WTC11 (cell line): ENCODE data around the gene MRO. TPM values are rescaled to one million over a fixed set of nuclear protein-coding genes. Genes with fewer than 3 reads are reported as not detected.

Source experiments
- ATAC-seq: fragments of 200-7000 bp; cut with Tn5 transposase; 2 replicates; pipeline ENCODE4 v1.10.0; 2021; ENCODE audit warnings: mild to moderate bottlenecking, moderate library complexity
- CTCF ChIA-PET: fragments of 300-600 bp; sonication (Branson Sonifier 250); formaldehyde crosslinking; loops from one replicate; lab custom pipeline; 2021; ENCODE audit warnings: antibody characterized with exemption; lab: Charles Lee
- POLR2A ChIA-PET: fragments of 350-600 bp; sonication (Branson Sonifier 250); formaldehyde crosslinking; loops from one replicate; lab custom pipeline; 2021; ENCODE audit warnings: antibody characterized with exemption; lab: Charles Lee
- DNase-seq: peaks from one replicate; pipeline ENCODE4 v3.0.0; 2021; ENCODE audit warnings: low spot score
- H3K27ac Mint-ChIP-seq: 2 replicates; pipeline ENCODE4 v1.8.0; 2021; ENCODE audit warnings: mixed read lengths
- H3K27me3 Mint-ChIP-seq: 2 replicates; pipeline ENCODE4 v1.8.0; 2021; ENCODE audit warnings: low read depth, mild to moderate bottlenecking, moderate library complexity, mixed read lengths
- H3K36me3 Mint-ChIP-seq: 2 replicates; pipeline ENCODE4 v1.8.0; 2021; ENCODE audit warnings: mixed read lengths
- H3K4me1 Mint-ChIP-seq: 2 replicates; pipeline ENCODE4 v1.8.0; 2022; ENCODE audit warnings: mixed read lengths
- H3K4me3 Mint-ChIP-seq: 2 replicates; pipeline ENCODE4 v1.8.0; 2021; ENCODE audit warnings: mild to moderate bottlenecking, moderate library complexity, mixed read lengths
- H3K9me3 Mint-ChIP-seq: 2 replicates; pipeline ENCODE4 v1.8.0; 2021; ENCODE audit warnings: mixed read lengths
- ARID4B ChIP-seq: sonication (generic); formaldehyde crosslinking; IDR thresholded peaks from 2 replicates; pipeline ENCODE4 v1.8.0; 2023; ENCODE audit warnings: missing genetic modification reagents, mild to moderate bottlenecking, borderline replicate concordance
- ATF2 ChIP-seq: sonication (generic); formaldehyde crosslinking; IDR thresholded peaks from 2 replicates; pipeline ENCODE4 v1.8.1; 2022; ENCODE audit warnings: low read depth, missing genetic modification reagents, borderline replicate concordance
- ELF4 ChIP-seq: sonication (generic); formaldehyde crosslinking; IDR thresholded peaks from 2 replicates; pipeline ENCODE4 v1.8.1; 2022; ENCODE audit warnings: low read depth, mild to moderate bottlenecking, moderate library complexity, missing genetic modification reagents
- ESRRA ChIP-seq: sonication (generic); formaldehyde crosslinking; IDR thresholded peaks from 2 replicates; pipeline ENCODE4 v1.8.1; 2022; ENCODE audit warnings: mild to moderate bottlenecking, missing genetic modification reagents, borderline replicate concordance
- HMGA2 ChIP-seq: fragments of 250-450 bp; sonication (Bioruptor Pico); IDR thresholded peaks from 2 replicates; pipeline ENCODE4 v1.4.0; 2021; ENCODE audit warnings: mild to moderate bottlenecking, moderate library complexity
- IRF2 ChIP-seq: sonication (generic); formaldehyde crosslinking; IDR thresholded peaks from 2 replicates; pipeline ENCODE4 v1.8.0; 2022; ENCODE audit warnings: low read depth, missing genetic modification reagents, borderline replicate concordance
- JUN ChIP-seq: sonication (generic); formaldehyde crosslinking; IDR thresholded peaks from 2 replicates; pipeline ENCODE4 v1.8.0; 2023; ENCODE audit warnings: mild to moderate bottlenecking, missing genetic modification reagents
- KAT7 ChIP-seq: sonication (generic); formaldehyde crosslinking; IDR thresholded peaks from 2 replicates; pipeline ENCODE4 v1.8.1; 2023; ENCODE audit warnings: missing genetic modification reagents, mild to moderate bottlenecking, borderline replicate concordance
- NFATC4 ChIP-seq: fragments of 250-450 bp; sonication (Bioruptor Pico); IDR thresholded peaks from 2 replicates; pipeline ENCODE4 v1.9.0; 2021; ENCODE audit warnings: mild to moderate bottlenecking
- PRDM15 ChIP-seq: sonication (generic); formaldehyde crosslinking; IDR thresholded peaks from 2 replicates; pipeline ENCODE4 v1.8.0; 2022; ENCODE audit warnings: missing genetic modification reagents
- RORB ChIP-seq: fragments of 250-450 bp; sonication (Bioruptor Pico); IDR thresholded peaks from 2 replicates; pipeline ENCODE4 v1.9.0; 2021; ENCODE audit warnings: mild to moderate bottlenecking
- SMAD3 ChIP-seq: sonication (generic); formaldehyde crosslinking; IDR thresholded peaks from 2 replicates; pipeline ENCODE4 v1.8.0; 2022; ENCODE audit warnings: missing genetic modification reagents, mild to moderate bottlenecking, borderline replicate concordance
- ZBTB21 ChIP-seq: sonication (generic); formaldehyde crosslinking; IDR thresholded peaks from 2 replicates; pipeline ENCODE4 v1.8.1; 2023; ENCODE audit warnings: mild to moderate bottlenecking, missing genetic modification reagents, borderline replicate concordance
- ZNF263 ChIP-seq: sonication (generic); formaldehyde crosslinking; IDR thresholded peaks from 2 replicates; pipeline ENCODE4 v1.8.1; 2022; ENCODE audit warnings: low read depth, mild to moderate bottlenecking, moderate library complexity, missing genetic modification reagents
- ZNF281 ChIP-seq: sonication (generic); formaldehyde crosslinking; IDR thresholded peaks from 2 replicates; pipeline ENCODE4 v1.8.0; 2023; ENCODE audit warnings: mild to moderate bottlenecking, missing genetic modification reagents
- ZNF416 ChIP-seq: fragments of 250-450 bp; sonication (Bioruptor Pico); IDR thresholded peaks from 2 replicates; pipeline ENCODE4 v1.9.0; 2021; ENCODE audit warnings: mild to moderate bottlenecking, inconsistent platforms
- ZNF425 ChIP-seq: fragments of 250-450 bp; sonication (Bioruptor Pico); conservative IDR thresholded peaks from 2 replicates; pipeline ENCODE4 v1.9.0; 2021; ENCODE audit warnings: mild to moderate bottlenecking
- ZNF532 ChIP-seq: fragments of 250-450 bp; sonication (Bioruptor Pico); IDR thresholded peaks from 2 replicates; pipeline ENCODE4 v1.9.0; 2021; ENCODE audit warnings: mild to moderate bottlenecking, borderline replicate concordance
- total RNA-seq: library from RNA; stranded (reverse); gene quantifications from 3 replicates; pipeline ENCODE4 v1.2.3, GENCODE V29; 2021

MRO gene
- total RNA-seq, 1 experiment from 2014 or later: 2.1 TPM

GRCh38 chr18:50749421-50749820 lies 70.4 kb downstream of the MRO start:
- Mint-ChIP-seq H3K9me3 (peaks cover 21% of the 10 kb centered on the region), H3K27ac (no peak overlapping the region), H3K36me3 (peaks cover 13% of the 10 kb centered on the region), H3K27me3 (0 out of 2 replicates have a peak, but pooled peaks cover 2% of the 10 kb centered on the region), H3K4me3 (no peak overlapping the region), H3K4me1 (peaks cover 28% of the 10 kb centered on the region)
- CTCF ChIA-PET: no interaction called here
- no peak for DNase-seq
- no peak for ATAC-seq
- POLR2A ChIA-PET: no interaction called here
- no peak for TF ChIP-seq JUN (CRISPR knock-in tag)
- TF ChIP-seq ZNF532 (CRISPR knock-in tag): no peak
- no peak for TF ChIP-seq ZNF281 (CRISPR knock-in tag)
- TF ChIP-seq ESRRA: no peak
- no peak for TF ChIP-seq NFATC4 (CRISPR knock-in tag)
- no peak for TF ChIP-seq ZNF263
- TF ChIP-seq ARID4B (CRISPR knock-in tag): no peak
- TF ChIP-seq SMAD3 (CRISPR knock-in tag): no peak
- no peak for TF ChIP-seq RORB (CRISPR knock-in tag)
- TF ChIP-seq ZNF416 (CRISPR knock-in tag): no peak
- no peak for TF ChIP-seq ELF4 (CRISPR knock-in tag)
- no peak for TF ChIP-seq ZNF425
- no peak for TF ChIP-seq KAT7 (CRISPR knock-in tag)
- TF ChIP-seq PRDM15 (CRISPR knock-in tag): no peak
- TF ChIP-seq HMGA2 (CRISPR knock-in tag): no peak
- TF ChIP-seq IRF2 (CRISPR knock-in tag): no peak
- TF ChIP-seq ZBTB21 (CRISPR knock-in tag): no peak
- no peak for TF ChIP-seq ATF2
